ENCODE measurements around the gene PHF2. TPM values are rescaled to one million over a fixed set of nuclear protein-coding genes. Genes with fewer than 3 reads are reported as not detected.

The PHF2 gene
- total RNA-seq, 4 donors from 2014 or later = 32.8 to 50.1 (median 33.0) TPM

DNA sequence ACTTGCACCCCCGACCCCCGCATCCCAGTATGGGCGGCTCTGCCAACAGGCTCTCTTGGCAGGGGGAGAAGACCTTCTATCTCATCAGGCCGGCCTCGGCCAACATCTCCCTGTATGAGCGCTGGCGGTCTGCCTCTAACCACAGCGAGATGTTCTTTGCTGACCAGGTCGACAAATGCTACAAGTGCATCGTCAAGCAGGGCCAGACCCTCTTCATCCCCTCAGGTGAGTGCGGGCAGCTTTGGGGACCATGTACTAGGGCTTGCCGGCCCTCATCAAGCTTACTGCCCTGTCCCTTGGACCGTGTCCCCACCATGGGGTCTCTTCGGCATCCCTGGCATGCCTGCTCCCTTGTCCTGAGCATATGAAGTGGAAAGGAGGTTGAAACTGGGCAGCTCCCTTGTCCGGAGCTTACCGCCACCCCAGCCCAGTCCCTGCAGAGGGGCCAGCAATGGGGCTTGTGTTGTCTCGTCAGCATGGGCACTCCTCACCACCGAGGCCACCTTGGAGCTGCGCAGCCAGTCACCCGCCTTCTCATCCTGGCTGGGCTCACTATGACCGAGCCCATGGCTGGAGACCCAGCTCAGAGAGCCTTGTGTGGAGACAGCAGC is 78.1 kb downstream of the PHF2 start:
- Histone ChIP-seq H3K27me3 (no peaks in the 10 kb centered on the region), H3K27ac (no peak overlapping the region), H3K4me3 (replicated peaks in 1 of 3) (no peak overlapping the region), H3K36me3 (peaks cover 47 to 51% of the 10 kb centered on the region in 2 donors), H3K4me1 (no peaks in the 10 kb centered on the region), H3K9me3 (no peaks in the 10 kb centered on the region)
- 94 to 98% methylated on average over 6 to 21 of the region's 21 CpGs for WGBS, 2 donors
- no peak for TF ChIP-seq POLR2A (IDR thresholded peaks at IDR 0.05)
- TF ChIP-seq, protein P1, sequence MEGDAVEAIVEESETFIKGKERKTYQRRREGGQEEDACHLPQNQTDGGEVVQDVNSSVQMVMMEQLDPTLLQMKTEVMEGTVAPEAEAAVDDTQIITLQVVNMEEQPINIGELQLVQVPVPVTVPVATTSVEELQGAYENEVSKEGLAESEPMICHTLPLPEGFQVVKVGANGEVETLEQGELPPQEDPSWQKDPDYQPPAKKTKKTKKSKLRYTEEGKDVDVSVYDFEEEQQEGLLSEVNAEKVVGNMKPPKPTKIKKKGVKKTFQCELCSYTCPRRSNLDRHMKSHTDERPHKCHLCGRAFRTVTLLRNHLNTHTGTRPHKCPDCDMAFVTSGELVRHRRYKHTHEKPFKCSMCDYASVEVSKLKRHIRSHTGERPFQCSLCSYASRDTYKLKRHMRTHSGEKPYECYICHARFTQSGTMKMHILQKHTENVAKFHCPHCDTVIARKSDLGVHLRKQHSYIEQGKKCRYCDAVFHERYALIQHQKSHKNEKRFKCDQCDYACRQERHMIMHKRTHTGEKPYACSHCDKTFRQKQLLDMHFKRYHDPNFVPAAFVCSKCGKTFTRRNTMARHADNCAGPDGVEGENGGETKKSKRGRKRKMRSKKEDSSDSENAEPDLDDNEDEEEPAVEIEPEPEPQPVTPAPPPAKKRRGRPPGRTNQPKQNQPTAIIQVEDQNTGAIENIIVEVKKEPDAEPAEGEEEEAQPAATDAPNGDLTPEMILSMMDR (IDR thresholded peaks at IDR 0.05) = no peak
- intact Hi-C loops (cut with DNase I) = no loop called here
- peak in 1 of 2 donors; percentile 1 for DNase-seq

DNA sequence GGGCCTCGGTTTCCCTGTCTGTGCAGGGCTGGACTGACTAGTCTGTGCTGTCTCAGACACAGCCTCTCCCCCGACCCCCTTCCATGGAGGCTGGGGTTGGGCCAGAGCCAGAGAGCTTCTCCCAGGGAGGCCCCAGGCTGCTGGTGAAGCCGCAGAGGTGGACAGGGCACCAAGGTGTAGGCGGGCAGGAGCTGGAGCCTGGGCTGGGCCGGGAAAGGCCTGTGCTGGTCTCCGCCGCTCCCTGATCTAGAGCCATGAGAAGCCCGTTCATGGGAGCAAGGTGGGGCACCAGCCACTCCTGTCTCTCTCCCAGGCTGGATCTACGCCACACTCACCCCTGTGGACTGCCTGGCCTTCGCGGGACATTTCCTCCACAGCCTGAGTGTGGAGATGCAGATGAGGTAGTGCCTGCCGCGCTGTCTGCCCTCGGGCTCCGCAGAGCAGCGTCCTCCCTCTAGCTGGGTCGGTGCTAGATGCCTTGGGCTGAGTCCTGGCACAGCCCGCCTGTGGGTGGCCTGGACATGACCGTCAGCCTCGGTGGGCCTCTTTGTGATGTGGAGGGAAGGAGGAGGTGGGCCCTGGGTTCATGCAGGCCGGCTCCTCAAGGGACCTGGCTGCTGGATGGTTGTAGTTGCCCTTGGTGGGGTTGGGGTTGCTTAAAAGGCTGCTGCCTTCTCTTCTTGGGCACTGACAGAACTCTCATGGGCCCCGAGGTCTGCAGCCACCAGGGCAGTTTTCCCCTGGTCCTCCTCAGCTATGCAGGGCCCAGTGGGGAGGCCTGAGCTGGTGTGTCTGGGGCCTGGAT is 79.4 kb downstream of the PHF2 start:
- Histone ChIP-seq H3K36me3 (peaks cover 44 to 45% of the 10 kb centered on the region in 2 donors), H3K27ac (no peak overlapping the region), H3K9me3 (no peaks in the 10 kb centered on the region), H3K27me3 (no peaks in the 10 kb centered on the region), H3K4me3 (replicated peaks in 1 of 3) (no peak overlapping the region), H3K4me1 (no peaks in the 10 kb centered on the region)
- WGBS, 2 donors = 91% methylated on average over 16 to 17 of the region's 22 CpGs
- intact Hi-C loops (cut with DNase I) = no loop called here
- TF ChIP-seq, protein P1 (IDR thresholded peaks at IDR 0.05) = no peak
- no peak for TF ChIP-seq POLR2A (IDR thresholded peaks at IDR 0.05)
- peak; percentile 1 for DNase-seq

DNA sequence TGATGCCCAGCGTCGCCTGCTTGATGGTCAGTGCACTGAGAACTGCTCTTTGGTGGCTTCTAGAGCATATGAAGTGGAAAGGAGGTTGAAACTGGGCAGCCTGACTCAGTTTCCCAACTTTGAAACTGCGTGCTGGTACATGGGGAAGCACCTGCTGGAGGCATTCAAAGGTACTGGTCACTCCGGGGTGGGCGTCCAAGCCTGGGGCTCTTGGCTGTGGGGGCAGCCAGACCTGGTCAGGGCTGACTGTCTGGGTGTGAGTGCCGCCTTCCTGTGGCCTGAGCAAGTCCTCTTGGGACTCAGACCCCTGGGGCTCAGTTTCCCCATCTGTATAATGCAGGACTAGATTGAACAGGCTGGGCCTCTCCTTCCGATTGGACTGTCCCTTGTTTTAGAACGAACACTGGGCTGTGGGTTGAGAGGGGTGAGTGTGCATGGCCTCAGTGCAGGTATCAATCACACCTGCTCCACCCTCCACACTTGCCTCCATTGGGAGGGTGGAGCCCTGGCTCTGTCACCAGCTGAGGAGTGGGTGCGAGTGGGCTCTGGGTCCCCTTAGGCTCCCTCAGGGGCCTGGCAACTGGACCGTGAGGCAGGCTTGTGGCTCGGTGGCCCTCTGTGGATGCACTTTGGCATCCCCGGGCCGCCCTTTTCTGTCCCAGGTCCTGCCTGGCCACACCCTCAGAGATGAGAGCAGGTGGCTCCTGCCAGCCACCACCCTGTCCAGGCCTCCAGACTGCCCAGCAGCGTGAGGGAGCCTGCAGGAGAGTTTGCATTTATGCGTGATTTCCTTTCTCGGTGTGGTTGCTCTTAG is 80.2 kb downstream of the PHF2 start:
- peaks cover 43 to 45% of the 10 kb centered on the region in 2 donors for H3K36me3 ChIP-seq
- H3K27ac ChIP-seq = no peak overlapping the region

DNA sequence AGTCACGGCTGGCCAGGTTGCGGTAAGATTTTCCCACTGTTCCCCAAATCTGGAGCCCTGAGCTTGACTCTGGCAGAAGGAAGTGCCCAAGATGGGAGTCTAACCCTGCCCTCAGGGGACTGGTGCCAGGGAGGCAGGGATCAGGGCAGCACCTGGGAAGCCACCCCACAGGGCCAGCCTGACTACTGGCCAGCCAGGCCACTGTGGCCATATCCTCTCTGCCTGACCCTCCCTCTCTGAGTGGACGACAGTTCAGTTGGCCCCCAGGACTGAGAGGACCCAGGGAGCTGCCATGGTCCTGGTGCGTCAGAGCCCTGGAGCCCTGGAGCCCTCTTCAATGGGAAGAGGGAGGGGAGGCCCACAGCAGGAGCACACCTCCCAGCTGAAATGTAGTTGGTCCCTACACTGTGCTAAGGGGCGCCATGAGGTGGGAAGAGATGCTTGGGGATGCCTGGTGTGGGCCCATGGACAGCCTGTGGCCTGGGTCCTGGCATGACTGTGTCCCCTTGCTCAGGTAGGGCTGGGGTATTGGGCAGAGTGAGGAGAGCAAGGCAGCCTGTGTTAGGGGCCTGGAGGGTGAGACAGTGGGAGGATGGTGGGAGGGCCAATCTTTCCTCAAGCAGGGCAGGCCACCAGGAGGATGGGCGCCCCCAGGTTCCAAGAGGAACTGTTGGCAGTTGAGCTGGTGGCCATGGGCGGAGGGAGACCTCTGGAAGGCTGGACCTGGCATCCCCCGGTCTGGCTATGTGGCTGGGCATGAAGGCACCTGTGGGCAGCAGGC is 81.1 kb downstream of the PHF2 start:
- WGBS, 2 donors = 85% methylated on average over 4 to 7 of the region's 8 CpGs
- H3K4me3 ChIP-seq (replicated peaks in 1 of 3) = no peak overlapping the region
- H3K4me1 ChIP-seq = no peaks in the 10 kb centered on the region
- peaks cover 43 to 45% of the 10 kb centered on the region in 2 donors for H3K36me3 ChIP-seq
- TF ChIP-seq, protein P1 (IDR thresholded peaks at IDR 0.05) = no peak
- TF ChIP-seq POLR2A (IDR thresholded peaks at IDR 0.05) = no peak
- H3K27me3 ChIP-seq = no peaks in the 10 kb centered on the region
- peak; percentile 1 to 4 for DNase-seq
- no peak overlapping the region for H3K27ac ChIP-seq
- H3K9me3 ChIP-seq = no peaks in the 10 kb centered on the region
- intact Hi-C loops (cut with DNase I) = no loop called here

More for the DNA sequence above, 80.2 kb downstream of the PHF2 start:
- Histone ChIP-seq H3K9me3 (no peaks in the 10 kb centered on the region), H3K4me1 (no peaks in the 10 kb centered on the region), H3K4me3 (replicated peaks in 1 of 3) (no peak overlapping the region), H3K27me3 (no peaks in the 10 kb centered on the region)
- DNase-seq = peak; percentile 1
- no peak for TF ChIP-seq POLR2A (IDR thresholded peaks at IDR 0.05)
- intact Hi-C loops (cut with DNase I) = no loop called here
- 69 to 84% methylated on average over 6 to 10 of the region's 16 CpGs for WGBS, 2 donors

Measured in thyroid gland (tissue), 4 donors.